Measurements from ENCODE around the gene RAPGEF5.
A peak's percentile ranks its signal among the peaks of the same experiment; 100 is the strongest.

RAPGEF5 gene

DNA sequence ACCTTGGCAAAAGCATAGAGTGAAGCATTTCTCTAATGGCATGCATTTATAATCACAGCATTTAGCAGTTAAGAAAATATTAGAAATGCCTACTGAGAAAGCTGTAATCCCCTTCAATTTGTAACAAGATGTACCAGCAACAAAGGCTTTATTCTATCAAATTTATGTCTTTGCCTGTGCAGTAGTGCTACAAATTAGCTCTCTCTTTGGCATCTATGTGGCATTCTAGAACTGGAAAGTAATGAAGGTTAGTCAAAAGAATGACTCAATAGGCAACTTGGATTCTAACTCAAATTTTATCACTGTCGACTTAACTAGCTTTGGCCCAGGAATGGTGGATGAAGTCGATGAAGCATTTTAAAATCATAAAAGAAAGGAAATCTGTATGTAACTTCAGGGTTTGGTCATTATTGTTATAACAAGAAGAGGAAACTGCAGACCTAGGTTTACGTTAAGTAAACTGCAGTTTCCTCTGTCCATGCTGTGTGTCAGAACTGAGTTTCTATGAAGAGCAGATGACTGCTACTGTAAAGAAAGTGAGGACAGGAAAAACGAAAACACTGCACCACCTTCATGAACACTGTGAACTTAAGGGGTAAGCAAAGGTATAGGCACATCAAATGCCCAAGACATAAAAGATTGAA, 140.0 kb downstream of the RAPGEF5 start:
- DNase-seq (ENCODE audit: low read depth), result no peak

DNA sequence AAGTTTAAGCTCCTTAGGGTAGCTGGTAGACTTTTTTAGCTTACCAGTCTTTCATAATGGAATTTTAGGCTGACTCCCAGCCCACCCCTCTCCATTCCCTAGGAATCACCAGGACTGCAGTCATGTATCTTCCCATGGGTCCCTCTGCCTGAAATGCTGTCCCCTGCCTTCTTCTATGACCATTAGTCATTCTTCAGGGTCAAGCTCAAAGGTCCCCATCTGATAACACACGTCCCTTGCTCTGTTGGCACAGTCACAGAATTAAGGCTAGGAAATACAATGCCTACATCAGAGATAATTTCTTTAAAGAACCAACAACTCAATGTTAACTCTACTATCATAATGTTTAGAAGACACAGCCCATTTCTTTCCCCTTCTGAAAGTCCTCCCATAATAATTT, 140.6 kb downstream of the RAPGEF5 start:
- DNase-seq (ENCODE audit: low read depth), result no peak

DNA sequence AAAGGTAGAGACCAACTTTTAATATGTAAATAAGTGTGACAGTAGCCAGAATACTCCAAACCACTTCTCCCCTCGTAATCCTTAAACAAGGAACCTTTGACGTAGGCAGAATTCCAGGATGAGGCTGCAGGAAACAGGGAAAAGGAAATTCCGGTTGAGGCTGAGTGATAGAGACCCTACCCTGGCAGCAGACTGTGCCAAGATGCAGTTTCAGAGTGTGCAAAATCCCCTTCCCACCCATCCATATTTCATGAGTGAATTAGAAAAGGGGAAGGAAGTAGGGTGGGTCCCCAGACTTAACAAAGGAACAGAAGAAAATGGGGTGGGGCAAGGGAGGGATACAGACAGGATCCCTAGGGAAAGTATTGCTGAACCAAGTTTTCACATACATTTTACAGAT, 143.0 kb downstream of the RAPGEF5 start:
- no peak for DNase-seq (ENCODE audit: low read depth)

- no peak for DNase-seq (ENCODE audit: low read depth)
These were observed 143.9 kb downstream of the RAPGEF5 start for GRCh38 chr7:22213081-22213480.

DNA sequence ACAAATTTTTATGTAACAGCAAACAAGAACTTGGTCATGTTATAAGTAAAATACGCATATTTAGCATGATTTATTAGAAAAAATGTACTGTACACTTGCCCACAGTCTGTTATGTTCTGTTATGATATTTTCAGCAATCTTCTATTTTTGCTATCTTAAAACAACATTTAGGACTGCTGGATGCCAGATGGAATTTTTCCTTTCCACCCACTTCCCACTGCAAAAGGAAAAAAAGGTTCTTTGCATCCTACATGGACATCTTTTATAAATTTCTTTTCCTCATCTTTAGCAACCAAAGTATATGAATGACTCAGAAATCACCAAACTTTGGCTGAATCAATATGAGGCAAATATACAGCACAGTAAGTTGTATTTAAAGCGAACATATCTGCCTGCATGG, 146.0 kb downstream of the RAPGEF5 start:
- no peak for DNase-seq (ENCODE audit: low read depth)

GRCh38 chr7:22210355-22210754, 146.6 kb downstream of the RAPGEF5 start:
- DNase-seq (ENCODE audit: low read depth), result no peak

- DNase-seq (ENCODE audit: low read depth), result no peak
These were observed 148.2 kb downstream of the RAPGEF5 start for GRCh38 chr7:22208799-22209198.

GRCh38 chr7:22207724-22208225, 149.2 kb downstream of the RAPGEF5 start:
- DNase-seq (ENCODE audit: low read depth), result no peak

- DNase-seq (ENCODE audit: low read depth), result no peak
These were observed 151.3 kb downstream of the RAPGEF5 start for GRCh38 chr7:22205631-22206030.

DNA sequence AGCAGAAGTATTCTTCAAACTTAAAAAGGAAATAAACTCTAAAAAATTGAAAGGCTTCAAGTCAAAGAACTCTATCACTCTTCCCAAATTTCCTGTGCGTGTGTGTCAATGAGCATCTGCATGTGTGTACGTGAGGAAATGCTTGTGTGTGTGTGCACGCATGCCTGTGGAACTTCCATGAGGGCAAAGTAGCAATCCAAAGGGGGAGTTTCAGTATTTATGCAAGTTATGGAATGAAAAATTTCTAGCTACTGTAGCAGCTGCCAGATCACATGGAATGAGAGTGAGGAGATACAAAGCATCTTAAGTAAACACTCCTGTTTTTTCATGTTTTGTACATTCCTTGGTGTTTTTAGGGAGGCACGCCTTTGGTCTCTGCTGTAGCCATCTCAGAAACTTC, 152.6 kb downstream of the RAPGEF5 start:
- no peak for DNase-seq (ENCODE audit: low read depth)

GRCh38 chr7:22202141-22202540, 154.8 kb downstream of the RAPGEF5 start:
- DNase-seq (ENCODE audit: low read depth), result no peak

- DNase-seq (ENCODE audit: low read depth), result no peak
These were observed 155.6 kb downstream of the RAPGEF5 start for GRCh38 chr7:22201186-22201880.

GRCh38 chr7:22200777-22201176, 156.2 kb downstream of the RAPGEF5 start:
- no peak for DNase-seq (ENCODE audit: low read depth)

DNA sequence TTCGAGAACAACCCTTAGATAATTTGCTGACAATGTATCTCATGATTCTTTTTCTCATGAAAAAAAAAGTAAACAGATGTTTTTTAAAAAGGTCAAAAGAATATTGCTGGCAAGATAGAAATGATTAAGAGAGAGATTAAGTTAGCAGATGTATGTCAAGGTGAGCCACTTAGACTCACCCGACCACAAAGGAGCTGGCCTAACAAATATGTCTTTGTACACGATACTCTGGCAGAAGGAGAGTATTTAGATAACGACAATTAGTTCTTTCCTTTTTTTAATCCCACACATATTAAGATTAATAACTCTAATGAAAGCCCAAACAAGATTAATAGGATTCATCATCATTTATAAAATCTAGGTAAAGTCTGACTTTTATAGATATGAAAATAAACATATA, 156.7 kb downstream of the RAPGEF5 start:
- no peak for DNase-seq (ENCODE audit: low read depth)

GRCh38 chr7:22197376-22197775, 159.6 kb downstream of the RAPGEF5 start:
- DNase-seq (ENCODE audit: low read depth), result no peak

DNA sequence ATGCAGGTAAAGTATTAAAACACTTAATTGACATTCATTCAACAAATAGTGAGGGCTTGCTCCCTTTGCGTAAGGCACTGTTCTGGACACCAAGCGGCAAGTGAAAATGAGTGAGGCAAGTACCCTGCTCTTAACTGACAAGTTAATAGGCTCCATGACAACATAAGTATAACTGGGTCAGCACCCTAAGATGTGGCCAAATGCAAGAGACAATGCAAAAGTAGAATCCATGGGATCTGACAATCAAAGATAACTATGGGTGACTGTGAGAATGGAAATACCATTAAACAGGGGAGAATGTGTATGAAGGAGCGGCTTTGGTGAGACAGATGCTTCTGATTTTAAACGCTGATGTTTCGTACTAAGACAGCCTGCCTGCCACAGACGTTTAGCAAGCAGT, 160.5 kb downstream of the RAPGEF5 start:
- no peak for DNase-seq (ENCODE audit: low read depth)

- DNase-seq (ENCODE audit: low read depth), result no peak
These were observed 161.4 kb downstream of the RAPGEF5 start for GRCh38 chr7:22195397-22196172.

GRCh38 chr7:22194658-22195273, 162.2 kb downstream of the RAPGEF5 start:
- DNase-seq (ENCODE audit: low read depth), result no peak

DNA sequence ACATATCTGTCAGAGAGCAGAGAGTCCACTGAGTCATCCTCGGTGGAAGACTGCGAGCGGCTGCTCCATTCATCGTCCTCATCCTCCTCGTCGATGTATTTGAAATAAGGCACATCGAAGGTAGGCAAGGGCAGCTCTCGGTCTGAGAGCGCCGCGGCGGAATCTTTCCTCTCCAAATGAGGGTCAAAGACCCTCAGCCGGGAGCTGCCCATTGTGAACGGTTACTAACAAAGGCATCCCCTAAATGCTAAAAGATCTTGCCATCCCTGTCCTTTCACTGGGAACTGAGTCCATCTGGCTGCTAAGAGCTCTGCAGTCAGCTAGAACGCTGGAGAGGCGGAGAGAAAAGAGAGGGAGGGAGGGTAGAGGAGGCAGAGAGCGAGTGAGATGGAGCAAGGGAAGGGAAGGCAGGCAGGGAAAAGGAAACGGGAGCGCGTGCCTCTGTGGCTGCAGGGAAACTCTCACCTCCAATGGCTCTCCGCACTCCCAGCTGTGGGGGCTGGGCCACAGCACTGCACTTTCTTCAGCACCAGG, 163.4 kb downstream of the RAPGEF5 start:
- peak; percentile 3 for DNase-seq (ENCODE audit: low read depth)

GRCh38 chr7:22192801-22193200, 164.2 kb downstream of the RAPGEF5 start:
- no peak for DNase-seq (ENCODE audit: low read depth)

DNA sequence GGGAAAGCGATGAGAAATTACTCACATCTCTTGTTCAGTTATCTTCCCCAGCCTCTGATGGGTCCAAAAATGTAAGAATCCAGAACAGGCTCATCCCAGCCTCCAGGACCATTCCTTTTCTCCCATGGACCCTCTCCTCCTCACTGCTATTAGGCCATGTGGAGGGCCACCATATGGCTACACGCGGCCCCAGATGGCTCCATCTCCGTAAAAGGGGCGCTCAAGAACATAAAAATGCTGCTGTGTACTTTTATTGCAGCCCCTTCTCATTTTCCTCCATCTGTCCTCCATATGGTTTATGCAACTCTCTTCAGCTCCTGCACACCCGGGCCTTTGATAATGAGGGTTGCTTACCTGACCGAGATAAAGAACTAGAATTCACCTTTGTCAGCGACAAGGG, 166.2 kb downstream of the RAPGEF5 start:
- DNase-seq (ENCODE audit: low read depth), result no peak

DNA sequence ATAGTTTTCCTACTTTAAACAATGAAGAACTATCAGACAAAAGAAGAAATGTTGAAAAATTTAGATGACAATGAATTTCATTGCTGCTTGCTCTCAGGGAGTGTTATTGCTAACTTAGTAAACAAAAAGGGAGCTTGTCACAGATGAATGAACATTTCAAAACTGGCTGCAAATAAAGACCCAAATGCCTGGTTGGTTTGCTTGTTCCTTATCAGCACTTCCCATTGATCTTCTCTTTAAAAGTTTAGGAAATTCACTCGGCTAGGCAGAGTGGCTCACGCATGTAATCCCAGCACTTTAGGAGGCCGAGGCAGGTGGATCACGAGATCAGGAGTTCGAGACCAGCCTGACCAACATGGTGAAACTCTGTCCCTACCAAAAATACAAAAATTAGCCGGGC, 167.2 kb downstream of the RAPGEF5 start:
- no peak for DNase-seq (ENCODE audit: low read depth)
